CD14-positive monocyte (primary cell): Measurements from ENCODE around the gene PTPRN2. TPM values are rescaled to one million over a fixed set of nuclear protein-coding genes. Genes with fewer than 3 reads are reported as not detected.
A peak's percentile ranks its signal among the peaks of the same experiment; 100 is the strongest.

Experiments used
- DNase-seq, 3 donors: peaks; one replicate each; pipeline ENCODE4 v3.0.0-alpha.2; 2011 to 2022
- H2AFZ ChIP-seq: 2 replicates; pipeline ENCODE4 v1.6.0; 2012; ENCODE audit warnings: mild to moderate bottlenecking, low read depth, low read length, inconsistent platforms; ENCODE audit not compliant: insufficient read depth, poor library complexity, severe bottlenecking
- H3K27ac ChIP-seq, 2 donors: 1 replicate in 1 of 2; 2 replicates in 1 of 2; pipeline ENCODE4 v1.5.1; 2012 to 2013; ENCODE audit warnings: low read length in 2 of 2, control low read depth in 1 of 2, inconsistent platforms in 1 of 2, low read depth in 1 of 2, mild to moderate bottlenecking in 1 of 2
- H3K27me3 ChIP-seq, 2 donors: one replicate each; pipeline versions ENCODE4 v1.6.0 to v1.6.1; 2011 to 2013; ENCODE audit warnings: low read length in 2 of 2; ENCODE audit not compliant: control insufficient read depth in 2 of 2, insufficient read depth in 2 of 2
- H3K36me3 ChIP-seq, 2 donors: replicated peaks in 1 of 2; 1 replicate in 1 of 2; 2 replicates in 1 of 2; pipeline versions ENCODE4 v1.5.1 to v1.6.1; 2012 to 2013; ENCODE audit warnings: low read length in 2 of 2, control low read depth in 1 of 2, inconsistent platforms in 1 of 2, mild to moderate bottlenecking in 1 of 2; ENCODE audit not compliant: insufficient read depth in 2 of 2, control insufficient read depth in 1 of 2
- H3K4me1 ChIP-seq, 2 donors: 1 replicate in 1 of 2; 2 replicates in 1 of 2; pipeline versions ENCODE4 v1.5.1 to v1.6.1; 2012 to 2013; ENCODE audit warnings: low read length in 2 of 2, control low read depth in 1 of 2, inconsistent platforms in 1 of 2, mild to moderate bottlenecking in 1 of 2, moderate library complexity in 1 of 2; ENCODE audit not compliant: insufficient read depth in 2 of 2, control insufficient read depth in 1 of 2
- H3K4me2 ChIP-seq: replicated peaks from 2 replicates; pipeline ENCODE3; 2012; ENCODE audit warnings: low read length, moderate library complexity, mild to moderate bottlenecking; ENCODE audit not compliant: poor library complexity, severe bottlenecking; ENCODE audit errors: extremely low read depth
- H3K4me3 ChIP-seq, 3 experiments: fragments of 200-600 bp in 1 of 3; sonication (generic) in 1 of 3; replicated peaks in 1 of 3; 1 replicate in 2 of 3; 2 replicates in 1 of 3; pipeline ENCODE4 v1.5.1; 2011 to 2013; ENCODE audit warnings: low read length in 3 of 3, mild to moderate bottlenecking in 3 of 3, control low read depth in 2 of 3, low read depth in 2 of 3, inconsistent platforms in 1 of 3, moderate library complexity in 1 of 3
- H3K79me2 ChIP-seq: 2 replicates; pipeline ENCODE4 v1.6.0; 2012; ENCODE audit warnings: mild to moderate bottlenecking, control low read depth, inconsistent platforms, low read length, moderate library complexity; ENCODE audit not compliant: insufficient read depth
- H3K9ac ChIP-seq: 2 replicates; pipeline ENCODE4 v1.6.0; 2017; ENCODE audit warnings: low read length, mild to moderate bottlenecking; ENCODE audit not compliant: insufficient read depth, poor library complexity, severe bottlenecking
- H3K9me3 ChIP-seq, 2 donors: replicated peaks in 1 of 2; 1 replicate in 1 of 2; 2 replicates in 1 of 2; pipeline versions ENCODE4 v1.5.1 to v1.6.1; 2012 to 2013; ENCODE audit warnings: low read length in 2 of 2, control low read depth in 1 of 2; ENCODE audit not compliant: control insufficient read depth in 1 of 2, insufficient read depth in 1 of 2
- H4K20me1 ChIP-seq: 2 replicates; pipeline ENCODE4 v1.6.0; 2012; ENCODE audit warnings: mild to moderate bottlenecking, low read length, control low read depth, moderate library complexity; ENCODE audit not compliant: insufficient read depth
- H3K27ac Mint-ChIP-seq, 7 donors: one replicate each; pipeline ENCODE4 v1.8.0; 2020; ENCODE audit warnings: mild to moderate bottlenecking in 7 of 7, mixed read lengths in 7 of 7, moderate library complexity in 6 of 7, inconsistent platforms in 2 of 7
- H3K27me3 Mint-ChIP-seq, 3 donors: one replicate each; pipeline ENCODE4 v1.8.0; 2021 to 2022; ENCODE audit warnings: low read depth in 3 of 3, mild to moderate bottlenecking in 3 of 3, mixed read lengths in 3 of 3, moderate library complexity in 3 of 3, inconsistent platforms in 1 of 3
- H3K36me3 Mint-ChIP-seq, 2 donors: one replicate each; pipeline ENCODE4 v1.8.0; 2020; ENCODE audit warnings: mixed read lengths in 2 of 2, inconsistent platforms in 1 of 2, mild to moderate bottlenecking in 1 of 2
- H3K4me1 Mint-ChIP-seq: one replicate; pipeline ENCODE4 v1.8.0; 2020; ENCODE audit warnings: mild to moderate bottlenecking, mixed read lengths
- H3K4me3 Mint-ChIP-seq, 2 donors: one replicate each; pipeline ENCODE4 v1.8.0; 2020; ENCODE audit warnings: mild to moderate bottlenecking in 2 of 2, mixed read lengths in 2 of 2, moderate library complexity in 1 of 2
- H3K9me3 Mint-ChIP-seq, 7 donors: one replicate each; pipeline ENCODE4 v1.8.0; 2020 to 2022; ENCODE audit warnings: mixed read lengths in 7 of 7, mild to moderate bottlenecking in 6 of 7, moderate library complexity in 6 of 7, inconsistent platforms in 2 of 7
- CTCF ChIP-seq: fragments of 200-600 bp; IDR thresholded peaks from one replicate; pipeline ENCODE4 v1.8.0; 2022; ENCODE audit warnings: antibody characterized with exemption, mild to moderate bottlenecking
- WGBS: methylation state at CpG from one replicate; pipeline ENCODE4 v1.1.5; 2013; ENCODE audit warnings: missing lambda C conversion rate; ENCODE audit not compliant: insufficient coverage; 5-methylcytosine and 5-hydroxymethylcytosine counted together
- intact Hi-C, 2 donors: fragments of 100-400 bp; cut with micrococcal nuclease; formaldehyde crosslinking; loops; one replicate each; pipeline versions ENCODE4 v1.15.0 to v1.15.1; 2023
- polyA plus RNA-seq, 3 donors: library from polyadenylated mRNA; depleted of rRNA in 1 of 3; unstranded in 2 of 3; stranded (reverse) in 1 of 3; fragments of 300-500 nt in 2 of 3; fragments of >200 nt in 1 of 3; fragmentation: Illumina TruSeq in 2 of 3; gene quantifications; 1 replicate in 2 of 3; 2 replicates in 1 of 3; pipeline ENCODE4 v1.2.3, GENCODE V29; 2012 to 2021

Gene PTPRN2
- polyA plus RNA-seq, 3 donors: 0.25 to 1.4 (median 0.97) TPM

DNA sequence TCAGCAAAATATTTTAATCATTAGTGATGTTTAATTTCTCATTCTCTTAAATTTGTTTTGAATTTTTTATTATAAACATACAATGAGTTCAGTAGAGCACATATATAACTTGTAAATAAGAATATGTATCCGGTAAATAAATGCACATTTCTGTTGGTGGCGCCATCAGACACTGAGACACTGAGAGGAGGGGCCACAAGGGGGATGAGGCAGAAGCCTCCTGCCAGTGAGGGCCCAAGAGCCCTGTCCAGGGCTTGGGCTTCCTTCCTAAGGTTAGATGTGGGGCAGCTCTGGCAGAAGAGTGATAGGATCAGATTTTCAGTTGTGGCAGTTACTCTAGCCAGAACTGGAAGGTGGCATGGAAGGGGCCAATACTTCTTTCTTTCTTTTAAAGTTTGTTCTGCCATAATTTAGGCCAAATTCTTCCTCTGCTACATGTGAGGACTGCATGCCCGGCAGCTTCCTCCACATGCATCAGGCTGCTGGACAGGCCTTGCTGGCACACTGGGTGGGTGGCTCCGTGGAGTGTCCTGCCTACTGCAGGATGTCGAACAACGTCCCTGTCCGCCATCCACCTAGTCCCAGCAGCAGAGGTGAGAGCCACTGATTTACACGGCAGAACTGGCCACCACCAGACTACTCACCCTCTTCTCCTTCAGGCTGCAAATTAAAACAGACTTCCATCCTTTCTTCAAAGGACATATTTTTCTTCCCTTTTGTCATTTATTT lies 13.2 kb downstream of the PTPRN2 start:
- Mint-ChIP-seq H3K9me3 (peaks cover 0 to 8% (median 2%) of the 10 kb centered on the region in 7 donors), H3K36me3 (no peaks in the 10 kb centered on the region), H3K4me3 (no peak overlapping the region), H3K4me1 (peaks cover 6% of the 10 kb centered on the region), H3K27ac (no peak overlapping the region), H3K27me3 (peaks cover 20 to 25% (median 22%) of the 10 kb centered on the region in 3 donors)
- no peak for TF ChIP-seq CTCF
- H2AFZ ChIP-seq: no peak overlapping the region
- no peak for DNase-seq
- H3K27ac ChIP-seq: no peak overlapping the region
- peaks cover 0 to 19% of the 10 kb centered on the region in 2 donors for H3K27me3 ChIP-seq
- H3K4me3 ChIP-seq: no peak overlapping the region
- H4K20me1 ChIP-seq: no peaks in the 10 kb centered on the region
- no peak overlapping the region for H3K9ac ChIP-seq
- H3K4me1 ChIP-seq: peaks cover 0 to 3% of the 10 kb centered on the region in 2 donors
- no peak overlapping the region for H3K4me2 ChIP-seq
- no peaks in the 10 kb centered on the region for H3K36me3 ChIP-seq
- intact Hi-C loops: no loop called here
- WGBS: 84% methylated on average over 8 of the region's 8 CpGs
- no peaks in the 10 kb centered on the region for H3K79me2 ChIP-seq
- H3K9me3 ChIP-seq: peaks cover under 1 to 3% of the 10 kb centered on the region in 2 donors

DNA sequence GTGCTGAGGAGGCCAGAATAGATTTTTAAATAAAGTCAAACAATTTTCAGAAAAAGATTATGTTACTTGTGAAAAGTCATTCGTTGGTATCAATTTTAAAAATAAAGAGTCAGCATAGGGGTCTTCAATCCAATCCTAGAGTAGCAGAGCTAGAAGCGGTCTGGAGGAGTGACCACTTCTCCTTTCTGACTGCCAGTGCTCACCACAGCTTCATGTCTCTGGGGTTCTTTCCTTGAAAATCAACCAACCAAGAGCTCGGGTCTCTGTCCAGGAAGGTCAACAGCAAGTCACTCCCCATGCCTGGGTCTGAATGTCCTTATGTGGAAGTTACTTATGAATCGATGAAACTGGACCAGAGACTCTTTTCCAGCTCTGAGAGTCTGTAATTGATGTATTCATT lies 14.3 kb downstream of the PTPRN2 start:
- Histone ChIP-seq H3K36me3 (no peaks in the 10 kb centered on the region), H3K27me3 (peaks cover 0 to 29% of the 10 kb centered on the region in 2 donors), H3K4me1 (peaks cover 0 to 3% of the 10 kb centered on the region in 2 donors), H3K4me3 (no peak overlapping the region), H3K9me3 (no peaks in the 10 kb centered on the region), H3K27ac (no peak overlapping the region), H3K79me2 (no peaks in the 10 kb centered on the region), H3K9ac (no peak overlapping the region), H4K20me1 (no peaks in the 10 kb centered on the region), H2AFZ (no peak overlapping the region), H3K4me2 (no peak overlapping the region)
- peak in 1 of 3 donors; percentile 8 for DNase-seq
- peaks cover 6% of the 10 kb centered on the region for H3K4me1 Mint-ChIP-seq
- no peaks in the 10 kb centered on the region for H3K36me3 Mint-ChIP-seq
- no peak for TF ChIP-seq CTCF
- peaks cover 27 to 34% (median 33%) of the 10 kb centered on the region in 3 donors for H3K27me3 Mint-ChIP-seq
- peaks cover 0 to 4% (median 0%) of the 10 kb centered on the region in 7 donors for H3K9me3 Mint-ChIP-seq
- no CpG with 5 or more reads among the region's 4 CpGs for WGBS
- no peak overlapping the region for H3K27ac Mint-ChIP-seq
- no peak overlapping the region for H3K4me3 Mint-ChIP-seq
- intact Hi-C loops: no loop called here
